GM18499 (cell line): Measurements from ENCODE around the gene GLB1L2.

ENCODE experiments used
- ATAC-seq: cut with Tn5 transposase; IDR thresholded peaks from one replicate; pipeline ENCODE4 v1.9.1; 2021; ENCODE audit warnings: moderate number of reproducible peaks; ENCODE audit not compliant: insufficient read depth, unreplicated experiment

Gene GLB1L2

GRCh38 chr11:134382257-134382656 lies 50.5 kb downstream of the GLB1L2 start:
- no peak for ATAC-seq

DNA sequence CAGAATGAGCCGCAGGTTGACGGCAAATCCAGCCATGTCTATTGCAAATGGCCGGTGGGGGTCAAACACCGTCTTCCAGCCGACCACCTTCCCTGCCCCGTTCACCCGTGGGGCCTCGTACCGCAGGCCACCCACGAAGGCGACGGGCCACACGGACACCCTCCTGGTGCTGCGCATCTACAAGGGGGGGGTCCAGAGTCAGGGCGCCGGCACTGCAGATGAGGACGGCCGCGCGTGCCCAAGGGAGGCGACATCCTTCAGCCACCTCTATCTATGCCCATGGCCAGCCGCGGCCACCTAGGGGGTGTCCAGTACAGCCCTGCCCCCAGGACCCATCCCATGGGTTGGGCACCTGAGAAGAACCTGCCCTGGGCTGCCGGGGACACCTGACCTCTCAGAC lies 51.0 kb downstream of the GLB1L2 start:
- ATAC-seq = no peak

DNA sequence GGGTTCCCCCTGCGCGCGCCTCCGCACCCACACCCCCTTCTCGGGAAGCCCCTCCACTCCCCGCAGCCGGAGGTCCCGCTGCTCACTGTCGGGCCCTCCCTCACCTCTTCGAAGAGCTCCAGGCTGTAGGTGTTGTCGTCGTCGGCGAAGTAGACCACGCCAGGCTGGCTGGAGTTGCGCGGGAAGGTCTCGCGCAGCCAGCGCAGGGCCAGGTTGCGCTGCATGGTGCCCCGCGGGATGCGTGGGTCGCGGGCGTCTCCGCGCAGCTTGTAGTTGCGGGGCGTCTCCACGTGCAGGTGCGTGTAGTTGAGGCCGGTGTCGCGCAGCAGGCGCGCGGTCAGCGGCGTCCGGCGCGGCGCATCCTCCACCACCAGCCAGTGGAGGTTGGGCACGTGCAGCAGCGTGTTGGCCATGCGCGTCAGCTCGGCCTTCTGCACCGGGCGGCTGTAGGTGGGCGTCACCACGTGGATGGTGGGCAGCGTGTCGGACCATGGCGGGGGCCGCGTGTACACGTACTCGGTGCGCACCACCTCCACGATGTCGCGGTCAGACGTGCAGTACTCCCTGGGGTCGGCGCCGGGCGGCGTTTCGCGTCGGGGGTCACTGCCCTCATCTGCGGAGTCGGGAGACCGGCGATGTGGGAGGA lies 51.9 kb downstream of the GLB1L2 start:
- ATAC-seq = no peak

DNA sequence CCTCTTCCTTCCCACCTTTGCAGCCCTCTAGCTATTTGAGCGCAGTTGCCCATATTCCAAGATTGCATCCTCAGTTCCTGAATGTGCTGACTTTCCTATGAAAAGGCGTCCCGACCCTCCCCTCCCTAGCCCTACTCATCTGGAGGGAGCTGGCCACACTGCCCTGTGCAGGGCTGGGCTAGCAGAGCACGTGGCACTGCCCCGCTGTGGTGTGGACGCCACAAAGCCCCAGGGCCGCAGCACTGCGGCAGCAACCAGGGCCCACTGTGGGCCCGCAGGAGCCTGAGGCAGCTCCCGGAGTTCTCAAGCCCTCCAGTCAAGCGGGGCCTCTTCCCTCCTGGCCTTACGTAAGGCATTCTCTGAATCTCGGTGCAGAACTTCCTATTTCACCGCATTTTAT lies 52.6 kb downstream of the GLB1L2 start:
- ATAC-seq = no peak

DNA sequence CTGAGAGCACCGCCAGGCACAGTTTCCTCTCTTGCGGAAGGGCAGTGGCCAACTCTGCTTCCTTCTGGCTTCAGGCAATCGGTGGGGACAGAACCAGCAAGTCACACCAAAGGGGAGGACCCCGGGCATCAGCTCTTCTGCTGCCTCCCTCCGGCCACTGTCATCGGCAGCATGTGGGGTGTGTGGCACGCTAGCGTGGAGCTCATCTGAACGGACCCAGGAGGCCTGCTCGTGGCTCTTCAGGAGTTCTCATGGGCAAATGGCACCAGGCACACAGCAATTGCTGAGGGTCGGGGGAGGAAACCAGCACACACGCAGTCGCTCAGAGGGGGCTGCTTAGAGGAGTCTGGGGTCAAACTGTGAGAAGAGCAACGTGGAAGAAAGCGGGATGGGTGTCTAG lies 53.4 kb downstream of the GLB1L2 start:
- no peak for ATAC-seq

- ATAC-seq = no peak
Measured at GRCh38 chr11:134385774-134386565, 54.2 kb downstream of the GLB1L2 start.

DNA sequence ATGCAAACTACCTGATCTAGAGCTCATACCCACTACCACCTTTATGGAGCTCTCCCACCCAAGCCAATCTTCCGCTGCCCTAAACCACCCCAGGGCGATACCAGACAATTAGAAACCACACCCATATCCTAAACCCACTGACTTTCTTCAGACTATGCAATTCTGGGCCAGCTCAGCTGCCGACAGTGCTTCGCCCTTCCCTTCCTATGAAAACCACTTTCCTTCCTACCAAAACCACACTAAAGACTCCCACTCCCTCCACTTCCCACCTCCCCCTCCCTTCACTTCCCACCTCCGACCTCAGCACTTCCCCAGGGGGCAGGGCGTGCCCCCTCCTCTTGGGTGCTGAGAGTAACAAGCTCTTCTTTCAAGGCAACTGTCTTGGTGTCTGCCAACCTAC lies 55.2 kb downstream of the GLB1L2 start:
- ATAC-seq = no peak

GRCh38 chr11:134387501-134387900 lies 55.7 kb downstream of the GLB1L2 start:
- ATAC-seq = no peak

GRCh38 chr11:134388590-134388989 lies 56.8 kb downstream of the GLB1L2 start:
- ATAC-seq = no peak

DNA sequence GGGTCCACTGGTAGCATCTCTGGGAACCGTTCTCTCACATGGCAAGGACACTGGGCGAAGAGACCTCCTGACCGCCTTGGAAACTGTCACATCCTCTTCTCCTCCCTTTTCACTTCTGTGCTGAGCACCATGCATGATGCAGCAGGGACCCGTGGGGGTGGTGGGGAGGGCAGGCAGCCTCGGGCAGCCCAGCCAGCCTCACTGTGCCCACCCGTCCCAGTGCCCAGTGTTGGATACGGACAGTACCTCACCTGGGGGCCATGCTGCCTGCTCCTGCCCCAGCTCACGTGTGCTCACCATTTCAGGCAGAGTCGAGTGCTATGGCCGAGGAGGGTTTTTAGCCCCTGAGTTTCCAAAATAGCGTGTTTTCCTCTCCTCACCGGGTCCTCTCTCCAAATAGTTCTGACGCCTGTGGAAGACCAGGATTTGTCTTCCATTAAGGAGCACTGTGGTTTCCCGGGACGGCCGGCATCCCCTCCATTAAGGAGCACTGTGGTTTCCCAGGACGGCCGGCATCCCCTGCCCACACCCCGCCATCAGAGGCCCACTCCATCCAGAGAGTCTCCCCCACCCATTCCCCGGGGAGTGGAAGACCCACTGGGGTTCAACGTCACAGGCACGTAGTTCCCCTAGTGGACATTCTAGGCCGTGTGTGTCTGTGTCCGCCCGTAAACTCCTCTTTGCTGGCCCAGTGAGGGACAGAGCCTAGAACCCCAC lies 57.8 kb downstream of the GLB1L2 start:
- ATAC-seq = no peak

GRCh38 chr11:134390706-134391569 lies 59.1 kb downstream of the GLB1L2 start:
- no peak for ATAC-seq

DNA sequence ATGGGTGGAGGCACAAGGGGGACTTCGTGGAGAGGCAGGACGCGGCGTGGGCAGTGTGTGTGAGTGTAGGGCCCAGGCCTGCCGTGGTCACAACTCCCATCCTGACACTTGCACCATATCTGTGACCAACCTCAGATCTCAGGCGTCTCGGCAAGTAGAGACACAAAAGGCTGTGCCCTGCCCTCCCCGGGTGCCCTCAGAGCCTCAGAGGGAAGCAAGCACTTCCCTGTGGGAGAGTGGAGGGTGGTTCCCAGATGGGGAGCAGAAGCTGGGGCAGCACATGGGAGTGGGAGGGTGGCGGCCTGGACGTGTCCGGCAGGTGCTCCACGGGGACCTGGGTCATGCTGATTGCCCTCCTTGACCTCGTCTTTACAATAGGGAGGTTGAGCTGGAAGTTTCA lies 59.9 kb downstream of the GLB1L2 start:
- ATAC-seq = no peak

GRCh38 chr11:134392953-134393615 lies 61.3 kb downstream of the GLB1L2 start:
- ATAC-seq = no peak

DNA sequence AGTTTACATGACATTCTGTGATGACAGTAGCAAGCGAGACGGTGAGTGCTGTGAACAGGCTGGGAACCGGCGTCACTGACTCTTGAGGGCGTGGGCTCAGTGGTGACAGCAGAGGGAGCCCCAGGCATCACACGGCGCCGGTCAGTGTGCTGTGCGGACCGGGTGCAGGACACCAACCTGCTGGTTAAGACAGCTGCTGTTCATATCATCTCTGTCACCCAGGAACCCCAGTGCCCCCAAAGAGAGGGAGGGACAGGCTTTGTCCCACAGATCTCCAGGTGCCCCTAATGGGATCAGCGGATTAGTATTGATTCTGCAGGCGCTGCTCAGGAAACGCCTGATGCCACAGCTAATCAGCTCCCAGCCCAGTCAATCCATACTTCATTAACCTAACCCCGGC lies 61.9 kb downstream of the GLB1L2 start:
- no peak for ATAC-seq

DNA sequence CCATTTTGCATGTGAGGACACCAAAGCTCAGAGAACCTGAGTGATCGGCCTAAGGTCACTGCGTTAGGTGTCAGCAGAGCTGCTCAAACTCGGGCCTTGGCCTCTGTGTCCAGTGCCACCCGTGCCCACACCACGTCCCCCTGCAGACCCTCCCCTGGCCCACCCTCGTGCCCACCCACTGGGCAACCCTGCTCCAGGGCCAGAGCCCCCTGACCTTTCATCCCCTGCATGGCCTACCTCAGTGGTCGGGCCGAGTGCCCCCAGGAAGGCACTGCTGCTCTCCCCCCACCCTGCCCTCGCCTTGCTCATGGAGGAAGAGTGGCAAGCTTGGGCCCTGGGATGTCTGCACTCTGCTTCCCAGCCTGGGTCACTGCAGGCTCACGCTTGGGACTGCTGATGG lies 62.5 kb downstream of the GLB1L2 start:
- no peak for ATAC-seq

GRCh38 chr11:134395002-134395401 lies 63.2 kb downstream of the GLB1L2 start:
- no peak for ATAC-seq

- ATAC-seq = no peak
Measured at GRCh38 chr11:134397304-134398078, 65.7 kb downstream of the GLB1L2 start.

- ATAC-seq = no peak
Measured at GRCh38 chr11:134398079-134398444, 66.3 kb downstream of the GLB1L2 start.

DNA sequence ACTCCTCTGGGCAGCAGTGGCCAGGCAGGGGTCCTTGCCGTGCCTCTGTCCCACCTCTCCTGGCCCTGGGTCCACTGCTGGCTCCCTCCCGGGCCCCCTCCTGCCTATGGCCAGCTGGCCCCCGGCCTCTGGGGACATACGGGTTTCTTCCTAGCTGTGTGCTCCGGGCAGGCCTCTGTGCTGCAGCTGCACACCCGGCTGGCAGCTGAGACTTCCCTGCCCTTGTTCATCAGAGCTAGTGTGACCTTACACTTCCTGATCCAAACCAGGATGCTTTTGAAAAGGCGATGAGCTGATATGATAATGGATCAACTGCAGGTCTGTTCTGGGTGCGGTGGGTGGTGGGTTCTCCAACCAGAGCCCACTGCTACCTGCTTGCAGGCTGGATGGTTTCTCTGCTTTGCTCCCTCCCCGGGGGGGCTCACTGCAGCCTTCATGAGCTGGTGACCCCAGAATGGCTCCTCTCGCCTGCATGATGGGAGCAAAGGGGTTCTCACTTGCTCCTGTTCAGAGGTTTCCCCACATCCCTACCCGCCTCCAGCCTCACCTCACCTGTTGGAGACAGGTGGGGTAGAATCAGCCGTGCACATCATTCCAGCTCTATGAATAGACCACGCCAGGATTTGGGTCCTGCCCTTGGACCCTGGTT lies 67.0 kb downstream of the GLB1L2 start:
- ATAC-seq = no peak
